Measurements from ENCODE around the gene FALEC. TPM values are rescaled to one million over a fixed set of nuclear protein-coding genes. Genes with fewer than 3 reads are reported as not detected.

FALEC gene
- total and polyA plus RNA-seq, 2 of the 8 experiments (the other 6 are each of a cell fraction or from before 2014, with no cell fraction given) = not detected

- POLR2A ChIA-PET (ENCODE audit: partially characterized antibody) = interaction anchor here (1.2 to 43.7 kb wide), 5 partner anchors 9 to 188 kb away, joined by 7 to 1380 read pairs (median 79); partner anchors contain the start of genes ENSA, MCL1 and RPRD2
- H3K4me2 ChIP-seq (ENCODE audit: insufficient read depth in 1 of 2, low read depth in 2 of 2, low read length in 2 of 2) = no peak overlapping the region; a peak in 1 of 4 replicates
- no peak overlapping the region for H4K8ac ChIP-seq (ENCODE audit: extremely low read depth, insufficient read depth, low read length)
- TF ChIP-seq POLR2AphosphoS5 (IDR thresholded peaks at IDR 0.05; ENCODE audit: low read depth, low read length) (no peak), KDM5A (IDR thresholded peaks at IDR 0.05; ENCODE audit: low read length) (no peak), GTF2F1 (IDR thresholded peaks at IDR 0.05; ENCODE audit: borderline replicate concordance, low read depth, low read length) (no peak), BRCA1 (IDR thresholded peaks at IDR 0.05; ENCODE audit: low read depth, low read length) (no peak), BACH1 (IDR thresholded peaks at IDR 0.05; ENCODE audit: low read length) (no peak), CEBPB (IDR thresholded peaks at IDR 0.05; ENCODE audit: low read depth, low read length) (peak; percentile 61), SP1 (IDR thresholded peaks at IDR 0.05; ENCODE audit: low read depth, low read length) (no peak), SP4 (IDR thresholded peaks at IDR 0.05; ENCODE audit: low read length) (no peak), JUND (IDR thresholded peaks at IDR 0.05; ENCODE audit: low read length) (no peak), POLR2A (IDR thresholded peaks at IDR 0.05; ENCODE audit: control extremely low read depth in 1 of 2, low read depth in 2 of 2, low read length in 2 of 2) (peak in 1 of 2 experiments; percentile 46; a peak in 1 of 3 replicates), USF2 (IDR thresholded peaks at IDR 0.05; ENCODE audit: low read length) (no peak), MAFK (IDR thresholded peaks at IDR 0.05; ENCODE audit: low read depth, low read length) (no peak)
Observed at GRCh38 chr1:150552128-150552910, 36.8 kb downstream of the FALEC start.

More at GRCh38 chr1:150552128-150552910, 36.8 kb downstream of the FALEC start:
- Histone ChIP-seq H3K14ac (ENCODE audit: insufficient read length) (no peak overlapping the region), H3K56ac (replicated peaks; ENCODE audit: insufficient read length, low read depth, low read length) (no peak overlapping the region), H4K5ac (ENCODE audit: insufficient read length, low read depth, low read length) (no peak overlapping the region), H3K23ac (ENCODE audit: insufficient read length) (no peak overlapping the region), H4K91ac (replicated peaks; ENCODE audit: insufficient read length, low read length) (no peak overlapping the region), H3K27ac (ENCODE audit: low read depth, low read length) (no peak overlapping the region), H2AFZ (ENCODE audit: low read length) (no peak overlapping the region), H2BK12ac (ENCODE audit: low read depth, low read length) (peak overlapping the region; percentile 68; the same call in 1 of the 2 replicates), H2BK15ac (ENCODE audit: low read length) (peak overlapping the region; percentile 40; the same call in 1 of the 2 replicates), H3K9ac (replicated peaks in 1 of 4; ENCODE audit: extremely low read depth in 1 of 4, low read depth in 3 of 4, low read length in 3 of 4) (no peak overlapping the region), H3K27me3 (replicated peaks in 1 of 4; ENCODE audit: control insufficient read depth in 3 of 4, extremely low read depth in 1 of 4, insufficient read depth in 3 of 4, low read length in 3 of 4) (peaks cover 0 to 17% (median 9%) of the 10 kb centered on the region in 4 experiments; a peak in 5 of 7 replicates), H3K79me2 (ENCODE audit: control insufficient read depth in 1 of 2, insufficient read depth in 2 of 2, low read length in 2 of 2) (no peaks in the 10 kb centered on the region), H2BK20ac (ENCODE audit: low read length) (no peak overlapping the region), H3K23me2 (ENCODE audit: low read depth, low read length) (peaks cover 5% of the 10 kb centered on the region; the same call in 1 of the 2 replicates), H4K20me1 (replicated peaks in 1 of 2; ENCODE audit: control insufficient read depth in 1 of 2, insufficient read depth in 2 of 2, low read length in 2 of 2) (peaks cover 1 to 4% of the 10 kb centered on the region in 2 experiments), H3K79me1 (ENCODE audit: low read depth, low read length) (0 out of 2 replicates have a peak, but pooled peaks cover 3% of the 10 kb centered on the region), H2BK120ac (replicated peaks; ENCODE audit: low read depth, low read length) (peak overlapping the region; percentile 43), H3K4me1 (replicated peaks in 1 of 4; ENCODE audit: control insufficient read depth in 3 of 4, insufficient read depth in 4 of 4, low read length in 3 of 4) (peaks cover 2 to 21% (median 12%) of the 10 kb centered on the region in 4 experiments), H2BK5ac (ENCODE audit: low read depth, low read length) (0 out of 2 replicates have a peak overlapping the region, but pooled peaks have one; percentile 15), H3K4me3 (ENCODE audit: extremely low read depth in 1 of 4, insufficient read depth in 2 of 4, low read depth in 3 of 4, low read length in 4 of 4) (no peak overlapping the region), H3K36me3 (ENCODE audit: control insufficient read depth in 2 of 4, insufficient read depth in 4 of 4, low read length in 3 of 4) (peaks cover 0 to 4% (median 2%) of the 10 kb centered on the region in 4 experiments; a peak in 2 of 8 replicates), H3K9me3 (ENCODE audit: insufficient read depth in 2 of 2, low read depth in 1 of 2, low read length in 1 of 2) (no peaks in the 10 kb centered on the region), H3K4ac (replicated peaks; ENCODE audit: insufficient read length, low read depth, low read length) (no peak overlapping the region), H3K18ac (ENCODE audit: extremely low read depth, low read length) (no peak overlapping the region; the same call in 1 of the 2 replicates), H2AK5ac (ENCODE audit: low read depth, low read length) (no peak overlapping the region)
- CTCF ChIA-PET (ENCODE audit: partially characterized antibody) = interaction anchor here (0.6 to 6.3 kb wide), 5 partner anchors 8 to 973 kb away, joined by 4 to 65 read pairs (median 5); no protein-coding TSS in a partner anchor
- WGBS, 2 experiments (ENCODE audit: extremely low coverage in 1 of 2, insufficient coverage in 1 of 2, insufficient read length in 1 of 2, insufficient replicate concordance in 2 of 2, low coverage in 1 of 2, low lambda C conversion rate in 2 of 2, missing lambda C conversion rate in 1 of 2) = 72% methylated on average over 12 of the region's 13 CpGs; no CpG with 5 or more reads in 1 of the 2 experiments
- no peak for FAIRE-seq
- no peak for DNase-seq (ENCODE audit: low read depth in 1 of 2, low spot score in 2 of 2)
